ENCODE measurements around the gene CYP4F22. TPM values are rescaled to one million over a fixed set of nuclear protein-coding genes. Genes with fewer than 3 reads are reported as not detected.
"Not testable (repeated sequence)": the region's sequence is repeated elsewhere in the genome, so short reads cannot be mapped to it uniquely, and the experiment has no call there.

Gene CYP4F22
- total RNA-seq = 1 to 10 TPM; 1.4 TPM

- DNase-seq = no peak
- no peaks in the 10 kb centered on the region for H3K9me3 Mint-ChIP-seq
- no peaks in the 10 kb centered on the region for H3K36me3 Mint-ChIP-seq (ENCODE audit: low read depth)
- no peak within 1 kb of the TSS for H3K27ac Mint-ChIP-seq
- H3K4me1 Mint-ChIP-seq = peaks cover 31% of the 10 kb centered on the region
- peaks cover 41% of the 10 kb centered on the region for H3K27me3 Mint-ChIP-seq
- H3K4me3 Mint-ChIP-seq = peak within 1 kb of the TSS; percentile 46
- POLR2A ChIA-PET = interaction anchor here (1.0 kb wide), 1 partner anchor 41 kb away, joined by 3 read pairs; no protein-coding TSS in a partner anchor
- CTCF ChIA-PET = no interaction called here
These were observed at the start of gene CYP4F22 for GRCh38 chr19:15508035-15508710. CYP4F22 (plus strand) TSS chr19:15508525; CDS start chr19:15525337, 16,812 bp downstream.

DNA sequence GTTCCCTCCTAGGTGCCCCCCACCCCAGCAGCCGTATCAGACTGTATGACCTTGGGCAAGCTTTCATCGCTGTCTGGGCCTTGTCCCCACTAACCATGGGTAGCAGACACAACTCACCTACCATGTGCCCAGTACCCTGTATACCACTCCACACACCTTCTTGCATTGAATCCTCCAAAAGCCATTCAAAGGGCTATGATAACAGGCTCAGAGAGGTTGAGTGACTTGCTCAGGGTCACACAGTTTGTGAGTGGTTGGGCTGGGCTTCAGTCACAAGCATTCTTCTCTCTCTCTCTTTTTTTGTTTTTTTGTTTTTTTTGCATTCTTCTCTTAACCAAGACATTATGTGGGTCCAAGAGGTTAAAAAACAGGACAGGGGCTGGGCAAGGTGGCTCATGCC, 46.6 kb upstream of the CYP4F22 start:
- Mint-ChIP-seq H3K4me3 (peak overlapping the region; percentile 86), H3K9me3 (no peaks in the 10 kb centered on the region), H3K4me1 (peaks cover 42% of the 10 kb centered on the region), H3K27ac (peak overlapping the region; percentile 94), H3K36me3 (ENCODE audit: low read depth) (peaks cover 63% of the 10 kb centered on the region), H3K27me3 (no peaks in the 10 kb centered on the region)
- CTCF ChIA-PET = no interaction called here
- POLR2A ChIA-PET = interaction anchor here (8.3 to 9.5 kb wide), 2 partner anchors 9 to 43 kb away, joined by 92 to 124 read pairs; partner anchors contain the start of genes AKAP8L and WIZ
- no peak for DNase-seq

- ChIA-PET CTCF (interaction anchor here (0.5 to 2.2 kb wide), 14 partner anchors 9 to 287 kb away, joined by 3 to 24 read pairs (median 4); partner anchors contain the start of gene AKAP8L), POLR2A (interaction anchor here (0.6 to 9.5 kb wide), 29 partner anchors 9 to 942 kb away, joined by 3 to 124 read pairs (median 4); partner anchors contain the start of genes AKAP8, AKAP8L, WIZ and ZNF333)
- H3K4me3 Mint-ChIP-seq = peak overlapping the region; percentile 86
- peaks cover 65% of the 10 kb centered on the region for H3K4me1 Mint-ChIP-seq
- H3K27ac Mint-ChIP-seq = peak overlapping the region; percentile 94
- peak; percentile 88 for DNase-seq
- H3K9me3 Mint-ChIP-seq = no peaks in the 10 kb centered on the region
- peaks cover 4% of the 10 kb centered on the region for H3K27me3 Mint-ChIP-seq
- H3K36me3 Mint-ChIP-seq (ENCODE audit: low read depth) = peaks cover 64% of the 10 kb centered on the region
These were observed 44.4 kb upstream of the CYP4F22 start for GRCh38 chr19:15463861-15464371.

DNA sequence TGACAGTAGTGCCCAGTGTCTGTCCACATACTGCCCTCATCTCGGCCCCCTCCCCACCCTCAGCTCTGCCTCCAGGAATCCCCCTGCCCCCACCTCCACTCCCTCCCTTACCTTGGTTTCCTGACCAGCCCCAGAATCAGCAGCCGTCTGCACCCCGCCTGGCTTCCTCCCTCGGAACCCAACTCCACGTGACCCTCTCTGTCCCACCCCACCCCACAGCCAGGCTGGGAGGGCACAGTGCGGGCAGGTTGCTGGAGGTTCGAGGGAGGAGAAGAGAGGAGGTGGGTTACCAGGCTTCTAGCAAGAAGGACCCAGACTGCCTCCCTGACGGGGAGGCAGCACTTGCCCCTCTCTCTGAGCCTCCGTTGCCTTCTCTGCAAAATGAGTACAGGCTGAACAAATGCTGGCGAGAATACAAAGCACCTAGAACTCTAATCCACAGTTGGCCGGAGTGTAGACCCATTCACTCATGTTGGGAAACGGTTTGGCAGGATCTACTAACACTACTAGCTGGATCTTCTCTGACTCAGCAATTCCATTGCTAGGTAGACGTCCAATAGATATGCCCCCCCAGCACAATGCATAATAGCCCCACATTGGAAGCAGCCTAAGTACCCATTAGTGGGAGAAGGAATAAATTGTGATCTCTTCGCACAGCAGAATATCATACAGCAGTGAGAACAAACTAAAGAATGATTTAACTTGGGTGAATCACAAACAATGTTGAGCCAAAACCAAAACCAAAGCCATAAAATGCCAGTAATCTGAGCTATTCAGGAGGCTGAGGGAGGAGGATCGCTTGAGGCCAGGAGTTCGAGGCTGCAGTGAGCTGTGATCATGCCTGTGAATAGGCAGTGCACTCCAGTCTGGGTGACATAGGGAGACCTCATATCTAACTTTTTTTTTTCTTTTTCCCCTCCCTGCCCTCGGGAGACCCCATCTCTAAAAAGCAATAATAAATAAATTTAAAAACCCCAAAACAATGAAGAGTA, 43.6 kb upstream of the CYP4F22 start, which contains the start of gene RASAL3:
Gene RASAL3, minus strand, starts transcription at position 151 of the 992 bp plus-strand sequence. CDS start 186 bp downstream, outside the sequence.
- H3K4me3 Mint-ChIP-seq = peak within 1 kb of the TSS; percentile 86
- peaks cover 65% of the 10 kb centered on the region for H3K36me3 Mint-ChIP-seq (ENCODE audit: low read depth)
- H3K4me1 Mint-ChIP-seq = peaks cover 71% of the 10 kb centered on the region
- CTCF ChIA-PET = interaction anchor here (0.5 to 3.0 kb wide), 10 partner anchors 10 to 289 kb away, joined by 3 to 24 read pairs (median 6); partner anchors contain the start of gene AKAP8L
- H3K27me3 Mint-ChIP-seq = peaks cover 8% of the 10 kb centered on the region
- DNase-seq = peak; percentile 80
- POLR2A ChIA-PET = interaction anchor here (0.6 to 9.5 kb wide), 20 partner anchors 9 to 774 kb away, joined by 3 to 124 read pairs (median 6); partner anchors contain the start of genes AKAP8, AKAP8L, WIZ and ZNF333
- no peaks in the 10 kb centered on the region for H3K9me3 Mint-ChIP-seq
- peak within 1 kb of the TSS; percentile 94 for H3K27ac Mint-ChIP-seq

DNA sequence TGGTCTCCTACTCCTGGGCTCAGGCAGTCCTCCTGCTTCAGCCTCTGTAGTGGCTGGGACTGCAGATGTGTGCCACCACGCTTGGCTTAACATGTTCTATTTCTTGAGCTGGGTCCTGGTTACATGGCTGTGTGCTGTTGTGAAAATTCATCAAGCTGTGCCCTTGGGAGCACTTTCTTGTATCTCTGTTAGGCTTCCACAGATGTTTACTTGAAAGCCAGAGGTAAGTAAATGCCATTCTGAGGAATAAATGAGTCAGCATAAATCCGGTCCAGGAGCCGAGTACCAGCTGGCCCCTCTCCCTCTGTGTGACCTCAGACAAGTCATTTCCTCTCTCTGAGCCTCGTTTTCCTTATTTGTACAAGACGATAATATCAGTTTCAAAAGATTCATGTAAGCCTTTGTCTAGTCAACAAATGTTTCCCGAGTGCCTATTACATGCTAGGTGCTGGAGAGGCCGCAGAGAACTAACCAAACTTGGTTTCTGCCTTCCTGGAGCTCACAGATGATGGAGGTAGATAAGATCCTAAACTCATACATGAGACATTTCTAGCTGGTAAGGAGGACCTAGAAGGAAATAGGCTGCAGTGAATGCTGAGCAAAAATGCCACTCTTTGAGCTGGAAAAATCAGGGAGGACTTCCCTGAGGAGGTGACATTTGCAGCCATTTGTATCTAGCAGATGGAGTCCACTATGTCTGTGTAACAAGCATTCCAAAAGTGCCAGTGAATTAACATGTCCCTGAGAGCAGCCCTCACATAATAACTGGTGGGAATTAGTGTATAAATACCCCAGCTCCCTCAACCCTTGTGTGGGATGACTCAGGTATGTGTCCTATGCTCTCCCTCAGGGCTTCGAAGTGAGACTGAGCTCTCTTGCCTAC, 41.2 kb upstream of the CYP4F22 start:
- ChIA-PET CTCF (interaction anchor here (0.7 to 3.0 kb wide), 7 partner anchors 44 to 949 kb away, joined by 3 to 28 read pairs (median 4); partner anchors contain the start of genes AKAP8 and AKAP8L), POLR2A (interaction anchor here (0.7 to 9.5 kb wide), 18 partner anchors 12 to 376 kb away, joined by 3 to 124 read pairs (median 6); partner anchors contain the start of genes AKAP8, AKAP8L, PGLYRP2 and WIZ)
- DNase-seq = peak; percentile 83
- peaks cover 8% of the 10 kb centered on the region for H3K27me3 Mint-ChIP-seq
- H3K27ac Mint-ChIP-seq = peak overlapping the region; percentile 98
- no peaks in the 10 kb centered on the region for H3K9me3 Mint-ChIP-seq
- H3K4me1 Mint-ChIP-seq = peaks cover 64% of the 10 kb centered on the region
- peaks cover 45% of the 10 kb centered on the region for H3K36me3 Mint-ChIP-seq (ENCODE audit: low read depth)
- H3K4me3 Mint-ChIP-seq = peak overlapping the region; percentile 66

- CTCF ChIA-PET = interaction anchor here (1.1 to 3.0 kb wide), 6 partner anchors 43 to 88 kb away, joined by 3 to 28 read pairs (median 4); partner anchors contain the start of genes AKAP8 and AKAP8L
- H3K27ac Mint-ChIP-seq = peak overlapping the region; percentile 98
- H3K36me3 Mint-ChIP-seq (ENCODE audit: low read depth) = peaks cover 39% of the 10 kb centered on the region
- peak overlapping the region; percentile 17 for H3K4me3 Mint-ChIP-seq
- POLR2A ChIA-PET = interaction anchor here (0.7 to 9.5 kb wide), 15 partner anchors 12 to 376 kb away, joined by 3 to 124 read pairs (median 10); partner anchors contain the start of genes AKAP8, AKAP8L, PGLYRP2 and WIZ
- peaks cover 59% of the 10 kb centered on the region for H3K4me1 Mint-ChIP-seq
- no peak for DNase-seq
- no peaks in the 10 kb centered on the region for H3K9me3 Mint-ChIP-seq
- peaks cover 8% of the 10 kb centered on the region for H3K27me3 Mint-ChIP-seq
These were observed 40.6 kb upstream of the CYP4F22 start for GRCh38 chr19:15467734-15468214.

GRCh38 chr19:15468675-15469512, 39.4 kb upstream of the CYP4F22 start:
- Mint-ChIP-seq H3K36me3 (ENCODE audit: low read depth) (peaks cover 30% of the 10 kb centered on the region), H3K9me3 (no peaks in the 10 kb centered on the region), H3K27ac (peak overlapping the region; percentile 98), H3K4me3 (peak overlapping the region; percentile 45), H3K4me1 (peaks cover 61% of the 10 kb centered on the region), H3K27me3 (peaks cover 8% of the 10 kb centered on the region)
- CTCF ChIA-PET = interaction anchor here (0.6 to 2.6 kb wide), 3 partner anchors 62 to 87 kb away, joined by 3 to 28 read pairs (median 3); no protein-coding TSS in a partner anchor
- no peak for DNase-seq
- POLR2A ChIA-PET = interaction anchor here (1.0 to 9.5 kb wide), 3 partner anchors 16 to 50 kb away, joined by 3 to 124 read pairs (median 92); partner anchors contain the start of genes AKAP8L and WIZ

GRCh38 chr19:15469513-15470297, 38.6 kb upstream of the CYP4F22 start:
- Mint-ChIP-seq H3K36me3 (ENCODE audit: low read depth) (peaks cover 25% of the 10 kb centered on the region), H3K27me3 (peaks cover 8% of the 10 kb centered on the region), H3K4me1 (peaks cover 58% of the 10 kb centered on the region), H3K9me3 (no peaks in the 10 kb centered on the region), H3K4me3 (peak overlapping the region; percentile 45), H3K27ac (no peak overlapping the region)
- CTCF ChIA-PET = interaction anchor here (0.8 kb wide), 1 partner anchor 86 kb away, joined by 3 read pairs; no protein-coding TSS in a partner anchor
- POLR2A ChIA-PET = interaction anchor here (1.0 to 9.5 kb wide), 3 partner anchors 17 to 51 kb away, joined by 3 to 124 read pairs (median 92); partner anchors contain the start of genes AKAP8L and WIZ
- DNase-seq = no peak

DNA sequence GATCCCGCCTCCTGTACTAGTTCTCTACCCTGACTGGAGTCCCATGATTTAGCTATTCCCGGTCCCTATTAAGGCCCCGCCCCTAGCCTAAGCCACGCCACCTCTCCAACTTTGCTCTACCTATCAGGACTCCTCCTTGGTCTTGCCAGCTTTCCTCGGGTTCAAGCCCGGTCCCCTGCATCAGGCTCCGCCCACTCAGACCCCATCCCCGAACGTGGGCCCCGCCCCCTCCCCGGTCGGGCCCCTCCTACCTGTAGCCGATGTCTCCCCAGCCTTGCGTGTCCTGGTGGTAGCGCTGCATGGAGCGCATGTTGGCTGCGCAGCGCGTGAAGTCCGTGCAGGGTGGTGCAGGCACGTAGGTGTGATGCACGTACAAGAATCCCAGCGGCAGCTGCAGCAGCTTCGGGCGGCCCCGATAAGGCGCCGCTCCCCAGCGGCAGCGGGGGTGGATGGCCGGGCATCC, 36.7 kb upstream of the CYP4F22 start:
- Mint-ChIP-seq H3K4me3 (no peak overlapping the region), H3K36me3 (ENCODE audit: low read depth) (peaks cover 20% of the 10 kb centered on the region), H3K9me3 (no peaks in the 10 kb centered on the region), H3K27ac (no peak overlapping the region), H3K27me3 (peaks cover 8% of the 10 kb centered on the region), H3K4me1 (peaks cover 52% of the 10 kb centered on the region)
- ChIA-PET POLR2A (no interaction called here), CTCF (no interaction called here)
- no peak for DNase-seq

DNA sequence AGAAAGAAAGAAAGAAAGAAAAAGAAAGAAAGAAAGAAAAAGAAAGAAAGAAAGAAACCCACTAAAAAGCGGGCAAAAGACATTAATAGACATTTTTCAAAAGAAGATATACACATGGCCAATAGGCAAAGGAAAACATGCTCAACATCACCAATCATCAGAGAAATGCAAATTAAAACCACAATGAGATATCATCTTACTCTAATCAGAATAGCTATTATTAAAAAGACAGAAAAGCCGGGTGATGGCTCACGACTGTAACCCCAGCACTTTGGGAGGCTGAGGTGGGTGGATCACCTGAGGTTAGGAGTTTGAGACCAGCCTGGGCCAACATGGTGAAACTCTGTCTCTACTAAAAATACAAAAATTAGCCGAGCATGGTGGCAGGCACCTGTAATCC, 34.5 kb upstream of the CYP4F22 start:
- H3K36me3 Mint-ChIP-seq (ENCODE audit: low read depth); H3K4me3 Mint-ChIP-seq; H3K27ac Mint-ChIP-seq; H3K27me3 Mint-ChIP-seq; DNase-seq; H3K9me3 Mint-ChIP-seq: not testable (repeated sequence)
- ChIA-PET CTCF (interaction anchor here (0.8 to 1.6 kb wide), 2 partner anchors 11 to 82 kb away, joined by 3 to 5 read pairs; no protein-coding TSS in a partner anchor), POLR2A (interaction anchor here (0.9 to 2.4 kb wide), 2 partner anchors 11 to 41 kb away, joined by 3 to 12 read pairs; no protein-coding TSS in a partner anchor)
- H3K4me1 Mint-ChIP-seq = peaks cover 42% of the 10 kb centered on the region
